ENCODE results near the gene RIT2. TPM values are rescaled to one million over a fixed set of nuclear protein-coding genes. Genes with fewer than 3 reads are reported as not detected.

Gene RIT2
- total RNA-seq, 2 experiments from 2014 or later: not detected

GRCh38 chr18:42736074-42736473, 379.4 kb downstream of the RIT2 start:
- Mint-ChIP-seq H3K27me3 (no peaks in the 10 kb centered on the region), H3K4me3 (no peak overlapping the region), H3K27ac (no peak overlapping the region), H3K36me3 (ENCODE audit: low read depth) (no peaks in the 10 kb centered on the region), H3K4me1 (ENCODE audit: low read depth) (no peaks in the 10 kb centered on the region), H3K9me3 (peaks cover 6% of the 10 kb centered on the region)
- CTCF ChIA-PET: no interaction called here
- no peak for TF ChIP-seq CTCF (IDR thresholded peaks at IDR 0.05)
- DNase-seq (no peak), ATAC-seq (no peak)
- intact Hi-C loops (cut with micrococcal nuclease): no loop called here
- POLR2A ChIA-PET: no interaction called here

- H3K36me3 Mint-ChIP-seq (ENCODE audit: low read depth): no peaks in the 10 kb centered on the region
- ATAC-seq (no peak), DNase-seq (no peak)
- POLR2A ChIA-PET: no interaction called here
- no peak overlapping the region for H3K27ac Mint-ChIP-seq
- no peak for TF ChIP-seq CTCF (IDR thresholded peaks at IDR 0.05)
- no peak overlapping the region for H3K4me3 Mint-ChIP-seq
- no peaks in the 10 kb centered on the region for H3K27me3 Mint-ChIP-seq
- CTCF ChIA-PET: no interaction called here
- H3K9me3 Mint-ChIP-seq: peaks cover 6% of the 10 kb centered on the region
- intact Hi-C loops (cut with micrococcal nuclease): no loop called here
- no peaks in the 10 kb centered on the region for H3K4me1 Mint-ChIP-seq (ENCODE audit: low read depth)
Measured at GRCh38 chr18:42734520-42734919, 381.0 kb downstream of the RIT2 start.

GRCh38 chr18:42730272-42730671, 385.2 kb downstream of the RIT2 start:
- Mint-ChIP-seq H3K4me1 (ENCODE audit: low read depth) (no peaks in the 10 kb centered on the region), H3K9me3 (peaks cover 14% of the 10 kb centered on the region), H3K27ac (no peak overlapping the region), H3K4me3 (no peak overlapping the region), H3K27me3 (no peaks in the 10 kb centered on the region), H3K36me3 (ENCODE audit: low read depth) (no peaks in the 10 kb centered on the region)
- DNase-seq (no peak), ATAC-seq (no peak)
- CTCF ChIA-PET: no interaction called here
- TF ChIP-seq CTCF (IDR thresholded peaks at IDR 0.05): no peak
- intact Hi-C loops (cut with micrococcal nuclease): no loop called here
- POLR2A ChIA-PET: no interaction called here

GRCh38 chr18:42719221-42719620, 396.3 kb downstream of the RIT2 start:
- no peaks in the 10 kb centered on the region for H3K4me1 Mint-ChIP-seq (ENCODE audit: low read depth)

GRCh38 chr18:42712065-42712464, 403.4 kb downstream of the RIT2 start:
- ATAC-seq (no peak), DNase-seq (no peak)
- intact Hi-C loops (cut with micrococcal nuclease): no loop called here
- H3K36me3 Mint-ChIP-seq (ENCODE audit: low read depth): no peaks in the 10 kb centered on the region
- H3K4me3 Mint-ChIP-seq: no peak overlapping the region
- ChIA-PET POLR2A (no interaction called here), CTCF (interaction anchor here (0.6 kb wide), 1 partner anchor 1570 kb away, joined by 3 read pairs; no protein-coding TSS in a partner anchor)
- H3K27ac Mint-ChIP-seq: no peak overlapping the region
- no peak for TF ChIP-seq CTCF (IDR thresholded peaks at IDR 0.05)
- peaks cover 8% of the 10 kb centered on the region for H3K9me3 Mint-ChIP-seq
- no peaks in the 10 kb centered on the region for H3K27me3 Mint-ChIP-seq
- H3K4me1 Mint-ChIP-seq (ENCODE audit: low read depth): no peaks in the 10 kb centered on the region

More at GRCh38 chr18:42719221-42719620, 396.3 kb downstream of the RIT2 start:
- CTCF ChIA-PET: no interaction called here
- no peak overlapping the region for H3K27ac Mint-ChIP-seq
- H3K4me3 Mint-ChIP-seq: no peak overlapping the region
- POLR2A ChIA-PET: no interaction called here
- ATAC-seq (no peak), DNase-seq (no peak)
- intact Hi-C loops (cut with micrococcal nuclease): no loop called here
- no peak for TF ChIP-seq CTCF (IDR thresholded peaks at IDR 0.05)
- no peaks in the 10 kb centered on the region for H3K36me3 Mint-ChIP-seq (ENCODE audit: low read depth)
- peaks cover 5% of the 10 kb centered on the region for H3K9me3 Mint-ChIP-seq
- H3K27me3 Mint-ChIP-seq: no peaks in the 10 kb centered on the region
